22Rv1 (cell line): ENCODE measurements around the gene WDR86.

ENCODE experiments used
- ZFX ChIP-seq: fragments of 450-650 bp; IDR thresholded peaks from 2 replicates; pipeline ENCODE4 v1.6.1; 2017; ENCODE audit warnings: antibody characterized with exemption, borderline replicate concordance
- TF ChIP-seq, protein P1 (sequence below): fragments of 450-650 bp; IDR thresholded peaks from 2 replicates; pipeline ENCODE4 v1.5.1; 2017; ENCODE audit warnings: mild to moderate bottlenecking

DNA sequence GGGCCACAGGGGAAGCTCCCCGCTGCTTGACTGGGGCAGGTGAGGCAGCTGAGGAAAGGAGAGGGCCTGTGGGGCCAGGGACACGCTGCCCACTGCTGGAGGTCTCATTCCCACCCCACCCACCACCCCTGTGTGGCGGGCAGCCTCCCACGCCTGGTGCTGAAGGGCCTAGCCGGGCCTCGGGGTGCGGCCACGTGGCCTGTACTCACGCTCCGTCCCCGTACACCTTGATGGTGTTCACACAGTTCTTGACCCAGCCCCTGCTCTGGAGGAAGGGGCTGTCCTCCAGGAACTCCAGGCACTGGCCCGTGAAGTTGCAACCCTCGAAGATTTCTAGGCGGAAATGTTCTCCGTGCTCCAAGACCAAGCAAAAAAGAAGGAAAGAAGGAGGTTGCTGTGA lies 26.1 kb upstream of the WDR86 start:
- TF ChIP-seq, protein P1, sequence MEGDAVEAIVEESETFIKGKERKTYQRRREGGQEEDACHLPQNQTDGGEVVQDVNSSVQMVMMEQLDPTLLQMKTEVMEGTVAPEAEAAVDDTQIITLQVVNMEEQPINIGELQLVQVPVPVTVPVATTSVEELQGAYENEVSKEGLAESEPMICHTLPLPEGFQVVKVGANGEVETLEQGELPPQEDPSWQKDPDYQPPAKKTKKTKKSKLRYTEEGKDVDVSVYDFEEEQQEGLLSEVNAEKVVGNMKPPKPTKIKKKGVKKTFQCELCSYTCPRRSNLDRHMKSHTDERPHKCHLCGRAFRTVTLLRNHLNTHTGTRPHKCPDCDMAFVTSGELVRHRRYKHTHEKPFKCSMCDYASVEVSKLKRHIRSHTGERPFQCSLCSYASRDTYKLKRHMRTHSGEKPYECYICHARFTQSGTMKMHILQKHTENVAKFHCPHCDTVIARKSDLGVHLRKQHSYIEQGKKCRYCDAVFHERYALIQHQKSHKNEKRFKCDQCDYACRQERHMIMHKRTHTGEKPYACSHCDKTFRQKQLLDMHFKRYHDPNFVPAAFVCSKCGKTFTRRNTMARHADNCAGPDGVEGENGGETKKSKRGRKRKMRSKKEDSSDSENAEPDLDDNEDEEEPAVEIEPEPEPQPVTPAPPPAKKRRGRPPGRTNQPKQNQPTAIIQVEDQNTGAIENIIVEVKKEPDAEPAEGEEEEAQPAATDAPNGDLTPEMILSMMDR, result no peak
- TF ChIP-seq ZFX, result no peak
